ENCODE results near the gene LTB4R2.
A peak's percentile ranks its signal among the peaks of the same experiment; 100 is the strongest.

The LTB4R2 gene

DNA sequence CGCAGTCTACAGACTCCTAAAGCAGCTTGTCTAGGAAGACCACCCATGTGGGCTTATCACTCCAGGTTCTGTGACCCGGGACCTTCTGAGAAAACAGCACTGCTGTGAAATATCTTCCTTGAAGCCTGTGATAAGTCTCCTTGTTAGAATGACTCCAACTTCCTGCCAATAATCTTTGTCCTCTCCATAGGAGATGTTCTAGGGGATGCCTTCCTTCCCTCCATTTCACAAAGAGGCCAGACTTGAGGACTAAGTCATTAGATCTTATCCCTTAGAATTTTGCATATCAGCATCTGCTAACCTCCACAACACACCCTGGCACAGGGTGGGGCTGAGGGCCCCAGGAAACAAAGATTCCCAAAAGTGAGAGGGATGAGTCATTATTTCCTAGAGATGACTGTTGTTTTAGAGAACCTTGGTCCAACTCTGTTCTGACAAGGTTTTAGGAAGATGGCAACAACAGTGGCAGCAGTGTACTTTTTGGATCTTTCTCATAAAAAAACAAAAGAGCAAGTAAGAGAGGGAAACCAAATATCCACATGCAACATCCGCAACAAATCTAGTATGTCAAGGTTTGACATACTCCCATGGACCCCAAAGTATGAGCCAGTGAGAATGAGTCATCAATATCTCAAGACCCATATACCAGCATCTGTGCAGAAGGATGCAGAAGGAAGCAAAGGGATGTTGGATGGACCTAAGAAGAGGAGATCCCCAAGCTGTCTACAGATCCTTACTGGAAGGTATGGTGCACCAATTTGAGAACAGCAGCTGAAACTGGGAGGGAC is 7.4 kb downstream of the LTB4R2 start:
- CTCF ChIA-PET = interaction anchor here (0.7 to 1.4 kb wide), 3 partner anchors 10 to 114 kb away, joined by 4 read pairs; no protein-coding TSS in a partner anchor
- POLR2A ChIA-PET (ENCODE audit: low non-redundant PET) = no interaction called here
- peak; percentile 79 for DNase-seq (ENCODE audit: low spot score)

GRCh38 chr14:24321212-24321975 is 11.5 kb downstream of the LTB4R2 start:
- ChIA-PET POLR2A (ENCODE audit: low non-redundant PET) (no interaction called here), CTCF (interaction anchor here (0.5 to 1.6 kb wide), 2 partner anchors 11 to 12 kb away, joined by 3 to 10 read pairs; no protein-coding TSS in a partner anchor)
- TF ChIP-seq, protein P1, sequence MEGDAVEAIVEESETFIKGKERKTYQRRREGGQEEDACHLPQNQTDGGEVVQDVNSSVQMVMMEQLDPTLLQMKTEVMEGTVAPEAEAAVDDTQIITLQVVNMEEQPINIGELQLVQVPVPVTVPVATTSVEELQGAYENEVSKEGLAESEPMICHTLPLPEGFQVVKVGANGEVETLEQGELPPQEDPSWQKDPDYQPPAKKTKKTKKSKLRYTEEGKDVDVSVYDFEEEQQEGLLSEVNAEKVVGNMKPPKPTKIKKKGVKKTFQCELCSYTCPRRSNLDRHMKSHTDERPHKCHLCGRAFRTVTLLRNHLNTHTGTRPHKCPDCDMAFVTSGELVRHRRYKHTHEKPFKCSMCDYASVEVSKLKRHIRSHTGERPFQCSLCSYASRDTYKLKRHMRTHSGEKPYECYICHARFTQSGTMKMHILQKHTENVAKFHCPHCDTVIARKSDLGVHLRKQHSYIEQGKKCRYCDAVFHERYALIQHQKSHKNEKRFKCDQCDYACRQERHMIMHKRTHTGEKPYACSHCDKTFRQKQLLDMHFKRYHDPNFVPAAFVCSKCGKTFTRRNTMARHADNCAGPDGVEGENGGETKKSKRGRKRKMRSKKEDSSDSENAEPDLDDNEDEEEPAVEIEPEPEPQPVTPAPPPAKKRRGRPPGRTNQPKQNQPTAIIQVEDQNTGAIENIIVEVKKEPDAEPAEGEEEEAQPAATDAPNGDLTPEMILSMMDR (conservative IDR thresholded peaks at IDR 0.05; ENCODE audit: low read depth) = no peak
- H3K27ac ChIP-seq = no peak overlapping the region
- no peak for DNase-seq (ENCODE audit: low spot score)

More for the DNA sequence above, 7.4 kb downstream of the LTB4R2 start:
- TF ChIP-seq, protein P1 (conservative IDR thresholded peaks at IDR 0.05; ENCODE audit: low read depth) = no peak
- H3K27ac ChIP-seq = peak overlapping the region; percentile 98

- POLR2A ChIA-PET (ENCODE audit: low non-redundant PET) = no interaction called here
- DNase-seq (ENCODE audit: low spot score) = no peak
- CTCF ChIA-PET = interaction anchor here (1.0 to 1.6 kb wide), 2 partner anchors 11 to 12 kb away, joined by 3 to 10 read pairs; no protein-coding TSS in a partner anchor
- TF ChIP-seq, protein P1 (conservative IDR thresholded peaks at IDR 0.05; ENCODE audit: low read depth) = no peak
- H3K27ac ChIP-seq = no peak overlapping the region
Observed at GRCh38 chr14:24322672-24323071, 12.7 kb downstream of the LTB4R2 start.

DNA sequence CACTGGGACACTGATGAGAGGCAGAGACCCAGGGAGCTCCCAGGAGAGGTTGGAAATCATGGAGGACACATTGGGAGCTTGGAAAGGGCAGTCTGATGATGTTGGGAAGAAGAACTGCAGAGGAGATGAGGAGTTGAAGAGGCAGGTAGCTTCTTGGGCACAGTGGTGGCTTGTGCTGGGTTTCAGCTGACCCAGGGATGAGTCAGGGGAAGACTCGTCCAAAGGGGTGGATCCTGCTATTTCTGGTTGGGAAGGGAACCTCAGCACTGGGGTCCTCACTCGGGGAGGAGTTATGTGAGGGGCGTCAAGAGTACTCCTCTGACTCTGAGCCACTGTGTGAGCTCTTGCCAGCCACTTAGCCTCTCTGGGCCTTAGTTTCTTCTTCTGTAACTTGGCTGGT is 13.4 kb downstream of the LTB4R2 start:
- CTCF ChIA-PET = interaction anchor here (1.0 kb wide), 1 partner anchor 13 kb away, joined by 3 read pairs; no protein-coding TSS in a partner anchor
- TF ChIP-seq, protein P1 (conservative IDR thresholded peaks at IDR 0.05; ENCODE audit: low read depth) = no peak
- DNase-seq (ENCODE audit: low spot score) = no peak
- POLR2A ChIA-PET (ENCODE audit: low non-redundant PET) = no interaction called here
- no peak overlapping the region for H3K27ac ChIP-seq

DNA sequence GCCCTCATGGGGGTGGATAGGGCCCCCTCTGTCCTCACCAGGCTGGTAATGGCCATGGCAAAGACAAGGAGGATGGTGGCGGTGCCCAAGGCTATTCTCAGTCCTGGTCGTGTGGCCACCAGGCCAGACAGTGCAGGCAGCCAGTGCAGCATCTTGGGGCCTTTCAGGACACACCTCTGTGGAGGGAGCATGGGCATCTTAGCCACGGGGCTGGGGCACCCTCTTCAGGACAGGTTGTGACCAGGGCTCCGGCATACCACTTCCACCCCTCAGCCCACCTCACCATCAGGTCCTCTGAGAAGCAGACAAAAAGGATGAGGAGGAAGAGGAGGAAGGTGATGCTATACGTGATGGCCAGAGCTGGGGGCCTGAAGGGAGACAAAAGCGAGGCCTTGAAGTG is 14.1 kb downstream of the LTB4R2 start:
- TF ChIP-seq, protein P1 (conservative IDR thresholded peaks at IDR 0.05; ENCODE audit: low read depth) = no peak
- ChIA-PET POLR2A (ENCODE audit: low non-redundant PET) (no interaction called here), CTCF (no interaction called here)
- no peak for DNase-seq (ENCODE audit: low spot score)
- no peak overlapping the region for H3K27ac ChIP-seq

DNA sequence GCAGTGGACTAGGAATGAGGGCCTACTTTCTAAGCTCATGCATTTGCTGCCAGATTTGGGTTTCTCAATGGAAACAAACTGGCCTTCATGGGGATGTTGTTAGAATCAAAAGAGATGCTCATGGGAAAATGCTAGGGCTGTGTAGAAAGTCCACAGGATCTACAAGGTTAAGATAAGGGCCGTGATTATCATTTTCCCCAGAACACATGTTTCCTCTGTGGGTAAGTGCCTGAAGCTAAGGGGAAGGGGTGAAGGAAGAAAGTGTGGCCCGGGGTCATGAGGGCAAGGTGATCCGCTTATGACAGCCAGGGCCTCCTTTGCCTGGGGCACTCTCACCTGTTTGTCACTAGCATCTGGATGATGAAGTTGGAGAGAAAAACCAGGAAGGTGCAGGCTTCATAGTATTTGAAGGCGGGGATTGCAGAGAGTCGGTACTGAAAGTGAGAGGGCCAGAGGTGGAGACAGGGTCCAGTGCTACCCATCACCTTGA is 15.1 kb downstream of the LTB4R2 start:
- no peak for DNase-seq (ENCODE audit: low spot score)
- ChIA-PET POLR2A (ENCODE audit: low non-redundant PET) (no interaction called here), CTCF (interaction anchor here (0.6 to 1.6 kb wide), 6 partner anchors 9 to 1257 kb away, joined by 3 to 11 read pairs (median 3); partner anchors contain the start of gene CIDEB)
- no peak overlapping the region for H3K27ac ChIP-seq
- TF ChIP-seq, protein P1 (conservative IDR thresholded peaks at IDR 0.05; ENCODE audit: low read depth) = no peak
